Stimulated activated CD8-positive, alpha-beta memory T cell treated with anti-CD3 and anti-CD28 coated beads, Interleukin-12 subunit alpha, Interleukin-12 subunit beta, amount 100 ng/mL, for 24 hours (primary cell): ENCODE measurements around the gene GTF2IRD2.
"Not testable (repeated sequence)": the region's sequence is repeated elsewhere in the genome, so short reads cannot be mapped to it uniquely, and the experiment has no call there.

ENCODE experiments used
- DNase-seq: peaks from one replicate; pipeline ENCODE4 v3.0.0-alpha.2; 2020; ENCODE audit errors: extremely low read depth

The GTF2IRD2 gene

GRCh38 chr7:74850833-74851721 is at the start of gene GTF2IRD2:
TSS of gene GTF2IRD2 (minus strand) at chr7:74851605. CDS start at chr7:74836378, 15,227 bp downstream.
- DNase-seq: not testable (repeated sequence)

GRCh38 chr7:74890158-74891123 is 39.0 kb upstream of the GTF2IRD2 start:
- peak; percentile 41 for DNase-seq

- not testable (repeated sequence) for DNase-seq
Observed at GRCh38 chr7:74889518-74890129, 38.2 kb upstream of the GTF2IRD2 start.

GRCh38 chr7:74885295-74885694 is 33.9 kb upstream of the GTF2IRD2 start:
- DNase-seq: not testable (repeated sequence)

- DNase-seq: not testable (repeated sequence)
Observed at GRCh38 chr7:74882110-74882509, 30.7 kb upstream of the GTF2IRD2 start.

- DNase-seq: not testable (repeated sequence)
Observed at GRCh38 chr7:74874748-74875512, 23.5 kb upstream of the GTF2IRD2 start.

- not testable (repeated sequence) for DNase-seq
Observed at GRCh38 chr7:74874104-74874747, 22.8 kb upstream of the GTF2IRD2 start.

GRCh38 chr7:74872542-74872941 is 21.1 kb upstream of the GTF2IRD2 start:
- DNase-seq: not testable (repeated sequence)

- not testable (repeated sequence) for DNase-seq
Observed at GRCh38 chr7:74865777-74866176, 14.4 kb upstream of the GTF2IRD2 start.

- DNase-seq: not testable (repeated sequence)
Observed at GRCh38 chr7:74849853-74850252, 1.6 kb downstream of the GTF2IRD2 start.

- DNase-seq: not testable (repeated sequence)
Observed at GRCh38 chr7:74830411-74830810, 21.0 kb downstream of the GTF2IRD2 start.

- DNase-seq: not testable (repeated sequence)
Observed at GRCh38 chr7:74829959-74830358, 21.4 kb downstream of the GTF2IRD2 start.

GRCh38 chr7:74821259-74821658 is 30.1 kb downstream of the GTF2IRD2 start:
- not testable (repeated sequence) for DNase-seq

GRCh38 chr7:74820146-74820805 is 31.1 kb downstream of the GTF2IRD2 start:
- not testable (repeated sequence) for DNase-seq

GRCh38 chr7:74815882-74816281 is 35.5 kb downstream of the GTF2IRD2 start:
- not testable (repeated sequence) for DNase-seq

GRCh38 chr7:74798644-74799043 is 52.8 kb downstream of the GTF2IRD2 start:
- not testable (repeated sequence) for DNase-seq

- not testable (repeated sequence) for DNase-seq
Observed at GRCh38 chr7:74797848-74798622, 53.4 kb downstream of the GTF2IRD2 start.

- not testable (repeated sequence) for DNase-seq
Observed at GRCh38 chr7:74789200-74789736, 62.1 kb downstream of the GTF2IRD2 start.
